A549 (cell line): Measurements from ENCODE around the gene SLC28A3. TPM values are rescaled to one million over a fixed set of nuclear protein-coding genes. Genes with fewer than 3 reads are reported as not detected.

Source experiments
- ATAC-seq, 2 experiments: fragments of 200-7000 bp in 1 of 2; fragments of >200 bp in 1 of 2; cut with Nextera tagmentation in 1 of 2; cut with Tn5 transposase in 1 of 2; 3 replicates each; pipeline versions ENCODE4 v1.8.0 to v1.9.1; 2018 to 2020; ENCODE audit warnings: mild to moderate bottlenecking in 1 of 2, moderate library complexity in 1 of 2
- CTCF ChIA-PET: fragments of 300-600 bp; sonication (Branson Sonifier 250); formaldehyde crosslinking; extraction: SDS; loops from one replicate; lab custom pipeline; 2021; ENCODE audit warnings: antibody characterized with exemption, inconsistent platforms; lab: Yijun Ruan, JAX
- POLR2A ChIA-PET: fragments of 350-600 bp; formaldehyde crosslinking; extraction: SDS; loops from one replicate; lab custom pipeline; 2021; ENCODE audit warnings: antibody characterized with exemption, inconsistent platforms; lab: Yijun Ruan, JAX
- DNase-seq, 2 experiments: peaks; one replicate each; pipeline versions ENCODE4 v3.0.0 to v3.0.0-alpha.2; 2011 to 2016; ENCODE audit warnings: low read depth in 1 of 2, low spot score in 1 of 2
- FAIRE-seq: peaks from 2 replicates; lab custom pipeline; 2011; peaks lifted over from hg19 to GRCh38; lab: Jason Lieb, UNC
- H3K27ac ChIP-seq, 2 experiments: fragments of >200 bp; sonication (Bioruptor Twin); formaldehyde crosslinking; 3 replicates each; pipeline ENCODE4 v1.5.1; 2016 to 2017
- H3K4me1 ChIP-seq: fragments of >200 bp; sonication (Bioruptor Twin); formaldehyde crosslinking; 3 replicates; pipeline ENCODE4 v1.6.1; 2016
- H3K4me2 ChIP-seq: fragments of >200 bp; sonication (Bioruptor Twin); formaldehyde crosslinking; 3 replicates; pipeline ENCODE4 v1.6.1; 2016
- H3K4me3 ChIP-seq: fragments of >200 bp; sonication (Bioruptor Twin); formaldehyde crosslinking; 3 replicates; pipeline ENCODE4 v1.5.1; 2016
- H3K9me3 ChIP-seq: fragments of >200 bp; sonication (Bioruptor Twin); formaldehyde crosslinking; 3 replicates; pipeline ENCODE4 v1.6.1; 2016
- CBX2 ChIP-seq: fragments of 200-600 bp; sonication (generic); IDR thresholded peaks from 2 replicates; pipeline ENCODE4 v1.6.1; 2016; ENCODE audit warnings: low read depth, mild to moderate bottlenecking, borderline replicate concordance
- CBX8 ChIP-seq: fragments of 200-600 bp; sonication (generic); IDR thresholded peaks from 2 replicates; pipeline ENCODE4 v1.6.1; 2016
- CEBPB ChIP-seq, 2 experiments: fragments of >200 bp in 1 of 2; sonication (Bioruptor Twin) in 1 of 2; formaldehyde crosslinking in 1 of 2; IDR thresholded peaks; 2 replicates each; pipeline ENCODE4 v1.6.1; 2012 to 2016
- CTCF ChIP-seq: fragments of >200 bp; sonication (Bioruptor Twin); formaldehyde crosslinking; IDR thresholded peaks from 3 replicates; pipeline ENCODE4 v1.5.1; 2016
- EP300 ChIP-seq, 2 experiments: fragments of >200 bp; sonication (Bioruptor Twin); formaldehyde crosslinking; IDR thresholded peaks; 2 replicates in 1 of 2; 3 replicates in 1 of 2; pipeline ENCODE4 v1.6.1; 2016 to 2017
- FOSL2 ChIP-seq, 2 experiments: fragments of 450-650 bp in 1 of 2; fragments of >200 bp in 1 of 2; sonication (Bioruptor Twin) in 1 of 2; formaldehyde crosslinking; IDR thresholded peaks; 2 replicates each; pipeline versions ENCODE4 v1.5.0 to v1.6.1; 2016 to 2020; ENCODE audit warnings: mild to moderate bottlenecking in 1 of 2, moderate library complexity in 1 of 2
- FOXS1 ChIP-seq: fragments of 250-450 bp; sonication (Bioruptor Pico); IDR thresholded peaks from 2 replicates; pipeline ENCODE4 v1.5.0; 2020; ENCODE audit warnings: mild to moderate bottlenecking, moderate library complexity
- HDAC2 ChIP-seq: fragments of 200-600 bp; sonication (generic); IDR thresholded peaks from 2 replicates; pipeline ENCODE4 v1.6.1; 2016
- HEYL ChIP-seq: fragments of 250-450 bp; sonication (Bioruptor Pico); IDR thresholded peaks from 2 replicates; pipeline ENCODE4 v1.8.0; 2021; ENCODE audit warnings: mild to moderate bottlenecking, moderate library complexity
- HOXA7 ChIP-seq: fragments of 250-450 bp; sonication (Bioruptor Pico); IDR thresholded peaks from 2 replicates; pipeline ENCODE4 v1.5.0; 2020; ENCODE audit warnings: mild to moderate bottlenecking, moderate library complexity
- HOXB5 ChIP-seq: fragments of 250-450 bp; sonication (Bioruptor Pico); IDR thresholded peaks from 2 replicates; pipeline ENCODE4 v1.5.0; 2020; ENCODE audit warnings: mild to moderate bottlenecking, moderate library complexity
- JUN ChIP-seq, 2 experiments: fragments of >200 bp; sonication (Bioruptor Twin); formaldehyde crosslinking; IDR thresholded peaks; 2 replicates in 1 of 2; 3 replicates in 1 of 2; pipeline ENCODE4 v1.6.1; 2016 to 2017
- KDM1A ChIP-seq: fragments of 200-600 bp; sonication (generic); IDR thresholded peaks from 2 replicates; pipeline ENCODE4 v1.6.1; 2016; ENCODE audit warnings: low read depth, mild to moderate bottlenecking
- KDM5A ChIP-seq: fragments of 200-600 bp; sonication (generic); IDR thresholded peaks from 2 replicates; pipeline ENCODE4 v1.6.1; 2016; ENCODE audit warnings: antibody characterized with exemption, mild to moderate bottlenecking
- NPAS2 ChIP-seq: fragments of 250-450 bp; sonication (Bioruptor Pico); IDR thresholded peaks from 2 replicates; pipeline ENCODE4 v1.8.0; 2022; ENCODE audit warnings: mild to moderate bottlenecking, moderate library complexity, borderline replicate concordance
- PHF8 ChIP-seq: fragments of 200-600 bp; sonication (generic); IDR thresholded peaks from 2 replicates; pipeline ENCODE4 v1.6.1; 2016; ENCODE audit warnings: low read depth, mild to moderate bottlenecking, antibody characterized with exemption, moderate library complexity, borderline replicate concordance
- POLR2AphosphoS2 ChIP-seq: conservative IDR thresholded peaks from 2 replicates; pipeline ENCODE4 v1.6.1; 2012; ENCODE audit warnings: low read length, improper control_type of control experiment, inconsistent platforms
- RARB ChIP-seq: fragments of 250-450 bp; sonication (Bioruptor Pico); IDR thresholded peaks from 2 replicates; pipeline ENCODE4 v1.8.0; 2021; ENCODE audit warnings: mild to moderate bottlenecking, moderate library complexity
- RNF2 ChIP-seq: fragments of 200-600 bp; sonication (generic); IDR thresholded peaks from 2 replicates; pipeline ENCODE4 v1.6.1; 2016; ENCODE audit warnings: low read depth, mild to moderate bottlenecking, antibody characterized with exemption, moderate library complexity, borderline replicate concordance
- SMC3 ChIP-seq: fragments of >200 bp; sonication (Bioruptor Twin); formaldehyde crosslinking; IDR thresholded peaks from 3 replicates; pipeline ENCODE4 v1.6.1; 2018; ENCODE audit warnings: inconsistent platforms
- ZC3H11A ChIP-seq: fragments of 450-650 bp; IDR thresholded peaks from 2 replicates; pipeline ENCODE4 v1.6.1; 2014; ENCODE audit warnings: antibody characterized with exemption, mild to moderate bottlenecking
- WGBS: methylation state at CpG from one replicate; pipeline ENCODE4 v1.1.6; 2017; ENCODE audit errors: missing lambda C conversion rate; 5-methylcytosine and 5-hydroxymethylcytosine counted together
- polyA plus RNA-seq, 4 experiments: library from polyadenylated mRNA; depleted of rRNA in 3 of 4; stranded (reverse); fragments of >200 nt; fragmentation: RNase III in 1 of 4; extraction: RNeasy Plus Mini Kit Qiagen cat#74134 plus additional on column Dnase treatment in 1 of 4; gene quantifications; 2 replicates in 3 of 4; 3 replicates in 1 of 4; pipeline ENCODE4 v1.2.3, GENCODE V29; 2011 to 2017
- TF ChIP-seq, protein P1 (sequence below): fragments of 250-450 bp; sonication (Bioruptor Pico); IDR thresholded peaks from 2 replicates; pipeline ENCODE4 v1.5.0; 2020; ENCODE audit warnings: low read depth, mild to moderate bottlenecking, moderate library complexity
- TF ChIP-seq, protein P2 (sequence below): fragments of >200 bp; sonication (Bioruptor Twin); formaldehyde crosslinking; IDR thresholded peaks from 2 replicates; pipeline ENCODE4 v1.6.1; 2016
- TF ChIP-seq, protein P3 (sequence below): fragments of >200 bp; sonication (Bioruptor Twin); formaldehyde crosslinking; IDR thresholded peaks from 3 replicates; pipeline ENCODE4 v1.6.1; 2016

The SLC28A3 gene
- polyA plus RNA-seq, 2 of the 4 experiments (the other 2 are of a cell fraction): not detected

- POLR2A ChIA-PET: no interaction called here
- no peak for ATAC-seq
Measured at GRCh38 chr9:84339962-84340361, 596 bp downstream of the SLC28A3 start.

GRCh38 chr9:84339503-84339902, 1.1 kb downstream of the SLC28A3 start:
- H3K4me2 ChIP-seq: no peak overlapping the region
- no peak for TF ChIP-seq RNF2
- no peak for TF ChIP-seq CEBPB (IDR thresholded peaks at IDR 0.05)
- TF ChIP-seq KDM5A: no peak
- TF ChIP-seq HOXB5 (CRISPR knock-in tag): no peak
- TF ChIP-seq CTCF: no peak
- TF ChIP-seq FOXS1 (CRISPR knock-in tag): no peak
- TF ChIP-seq CBX2: no peak
- TF ChIP-seq CBX8: no peak
- TF ChIP-seq, protein P1, sequence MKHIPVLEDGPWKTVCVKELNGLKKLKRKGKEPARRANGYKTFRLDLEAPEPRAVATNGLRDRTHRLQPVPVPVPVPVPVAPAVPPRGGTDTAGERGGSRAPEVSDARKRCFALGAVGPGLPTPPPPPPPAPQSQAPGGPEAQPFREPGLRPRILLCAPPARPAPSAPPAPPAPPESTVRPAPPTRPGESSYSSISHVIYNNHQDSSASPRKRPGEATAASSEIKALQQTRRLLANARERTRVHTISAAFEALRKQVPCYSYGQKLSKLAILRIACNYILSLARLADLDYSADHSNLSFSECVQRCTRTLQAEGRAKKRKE (CRISPR knock-in tag): no peak
- no peak for TF ChIP-seq RARB
- TF ChIP-seq HEYL: no peak
- no peak for TF ChIP-seq KDM1A
- no peak for TF ChIP-seq JUN (IDR thresholded peaks at IDR 0.05)
- TF ChIP-seq, all 56 proteins: peak for 0
- Histone ChIP-seq H3K9me3 (no peaks in the 10 kb centered on the region), H3K4me3 (no peak overlapping the region), H3K4me1 (no peaks in the 10 kb centered on the region), H3K27ac (no peak overlapping the region)
- 86% methylated on average over 3 of the region's 3 CpGs for WGBS
- CTCF ChIA-PET: interaction anchor here (0.6 kb wide), 1 partner anchor 322 kb away, joined by 3 read pairs; no protein-coding TSS in a partner anchor
- POLR2A ChIA-PET: no interaction called here
- DNase-seq: no peak
- FAIRE-seq: no peak
- ATAC-seq: no peak

More at GRCh38 chr9:84339962-84340361, 596 bp downstream of the SLC28A3 start:
- FAIRE-seq (no peak), DNase-seq (no peak)
- Histone ChIP-seq H3K4me3 (no peak overlapping the region), H3K9me3 (no peaks in the 10 kb centered on the region), H3K4me2 (no peak overlapping the region), H3K4me1 (no peaks in the 10 kb centered on the region), H3K27ac (no peak overlapping the region)
- TF ChIP-seq CBX2 (no peak), SMC3 (no peak), FOXS1 (CRISPR knock-in tag) (no peak), RARB (no peak), PHF8 (no peak), HDAC2 (no peak), POLR2AphosphoS2 (no peak), EP300 (IDR thresholded peaks at IDR 0.05) (no peak), NPAS2 (CRISPR knock-in tag) (no peak), HOXA7 (CRISPR knock-in tag) (no peak), ZC3H11A (no peak), FOSL2 (IDR thresholded peaks at IDR 0.05) (no peak), FOSL2 (CRISPR knock-in tag; IDR thresholded peaks at IDR 0.05) (no peak)
- TF ChIP-seq, protein P2, sequence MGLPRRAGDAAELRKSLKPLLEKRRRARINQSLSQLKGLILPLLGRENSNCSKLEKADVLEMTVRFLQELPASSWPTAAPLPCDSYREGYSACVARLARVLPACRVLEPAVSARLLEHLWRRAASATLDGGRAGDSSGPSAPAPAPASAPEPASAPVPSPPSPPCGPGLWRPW: no peak
- TF ChIP-seq, protein P3, sequence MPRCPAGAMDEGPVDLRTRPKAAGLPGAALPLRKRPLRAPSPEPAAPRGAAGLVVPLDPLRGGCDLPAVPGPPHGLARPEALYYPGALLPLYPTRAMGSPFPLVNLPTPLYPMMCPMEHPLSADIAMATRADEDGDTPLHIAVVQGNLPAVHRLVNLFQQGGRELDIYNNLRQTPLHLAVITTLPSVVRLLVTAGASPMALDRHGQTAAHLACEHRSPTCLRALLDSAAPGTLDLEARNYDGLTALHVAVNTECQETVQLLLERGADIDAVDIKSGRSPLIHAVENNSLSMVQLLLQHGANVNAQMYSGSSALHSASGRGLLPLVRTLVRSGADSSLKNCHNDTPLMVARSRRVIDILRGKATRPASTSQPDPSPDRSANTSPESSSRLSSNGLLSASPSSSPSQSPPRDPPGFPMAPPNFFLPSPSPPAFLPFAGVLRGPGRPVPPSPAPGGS: no peak
- WGBS: 56% methylated on average over 4 of the region's 4 CpGs
- CTCF ChIA-PET: interaction anchor here (0.6 kb wide), 1 partner anchor 322 kb away, joined by 3 read pairs; no protein-coding TSS in a partner anchor
